Mucosa of descending colon (tissue), 3 donors: ENCODE results near the gene SNRPA1. TPM values are rescaled to one million over a fixed set of nuclear protein-coding genes. Genes with fewer than 3 reads are reported as not detected.

Source experiments
- ATAC-seq: fragments of 200-7000 bp; cut with Tn5 transposase; one replicate; pipeline ENCODE4 v1.9.1; 2020; ENCODE audit warnings: mild to moderate bottlenecking, moderate library complexity
- DNase-seq, 3 donors: peaks; one replicate each; pipeline ENCODE4 v3.0.0-alpha.2; 2020
- H3K36me3 ChIP-seq: fragments of 200-600 bp; one replicate; pipeline ENCODE4 v1.8.0; 2021; ENCODE audit warnings: low read depth, mild to moderate bottlenecking
- H3K4me1 ChIP-seq: fragments of 200-600 bp; one replicate; pipeline ENCODE4 v1.8.0; 2021; ENCODE audit warnings: low read depth, mild to moderate bottlenecking
- H3K4me3 ChIP-seq: fragments of 200-600 bp; one replicate; pipeline ENCODE4 v1.8.0; 2021; ENCODE audit warnings: mild to moderate bottlenecking
- H3K9me3 ChIP-seq: fragments of 200-600 bp; one replicate; pipeline ENCODE4 v1.8.0; 2021; ENCODE audit warnings: mild to moderate bottlenecking
- CTCF ChIP-seq: fragments of 200-600 bp; IDR thresholded peaks from one replicate; pipeline ENCODE4 v1.8.0; 2022; ENCODE audit warnings: antibody characterized with exemption, mild to moderate bottlenecking
- intact Hi-C, 2 donors: fragments of 100-400 bp; cut with DNase I in 1 of 2; cut with micrococcal nuclease in 1 of 2; formaldehyde crosslinking; loops; one replicate each; pipeline versions ENCODE4 v1.11.0 to v1.11.1; 2022; cut with DNase I, micrococcal nuclease
- total RNA-seq, 3 donors: library from RNA; stranded (reverse); fragmentation: NEBNext Ultra II Directional in 2 of 3; extraction: Animal tissue kit (Norgen Biotek cat#: 25700) in 2 of 3; gene quantifications; one replicate each; pipeline versions ENCODE4 v1.2.1 to v1.2.4, GENCODE V29; 2021 to 2023
- donor health status: DM: no; HTN: no; CAD: no; lungs with moderate emphysema.
- donor health status: DM: no; HTN: no; CAD: no.
- donor health status: DM: no; HTN: yes; CAD: no.

The SNRPA1 gene
- total RNA-seq, 3 donors from 2014 or later = 41.5 to 55.1 (median 52.1) TPM

- TF ChIP-seq CTCF = no peak
- intact Hi-C loops = loop anchor here in 1 of 2 donors (10.0 kb wide), 1 partner anchor 337 kb away; the partner anchor contains the start of gene LRRK1
- ATAC-seq (peak; percentile 90), DNase-seq (peak; percentile 90 to 94 (median 93))
- Histone ChIP-seq H3K9me3 (no peaks in the 10 kb centered on the region), H3K36me3 (no peaks in the 10 kb centered on the region), H3K4me3 (peak within 1 kb of the TSS; percentile 46), H3K4me1 (peaks cover 8% of the 10 kb centered on the region)
These were observed 42.9 kb downstream of the SNRPA1 start, which contains the start of gene CHSY1 for GRCh38 chr15:101251830-101252820. TSS of gene CHSY1 (minus strand) at chr15:101252048. CDS start at chr15:101251456, 592 bp downstream.

- H3K36me3 ChIP-seq = no peaks in the 10 kb centered on the region
- H3K4me3 ChIP-seq = peak overlapping the region; percentile 46
- intact Hi-C loops = loop anchor here in 1 of 2 donors (10.0 kb wide), 1 partner anchor 336 kb away; the partner anchor contains the start of gene LRRK1
- TF ChIP-seq CTCF = no peak
- ATAC-seq = peak; percentile 78
- DNase-seq = peak in 2 of 3 donors; percentile 66 to 70
- peaks cover 8% of the 10 kb centered on the region for H3K4me1 ChIP-seq
- no peaks in the 10 kb centered on the region for H3K9me3 ChIP-seq
These were observed 43.9 kb downstream of the SNRPA1 start for GRCh38 chr15:101250873-101251829.

- no peaks in the 10 kb centered on the region for H3K36me3 ChIP-seq
- DNase-seq = no peak
- H3K4me1 ChIP-seq = peaks cover 8% of the 10 kb centered on the region
- no peak for ATAC-seq
- intact Hi-C loops = loop anchor here in 1 of 2 donors (10.0 kb wide), 1 partner anchor 336 kb away; the partner anchor contains the start of gene LRRK1
- H3K9me3 ChIP-seq = no peaks in the 10 kb centered on the region
- TF ChIP-seq CTCF = no peak
- H3K4me3 ChIP-seq = peak overlapping the region; percentile 46
These were observed 44.7 kb downstream of the SNRPA1 start for GRCh38 chr15:101250341-101250831.

GRCh38 chr15:101248274-101248673, 46.8 kb downstream of the SNRPA1 start:
- peaks cover 8% of the 10 kb centered on the region for H3K4me1 ChIP-seq

More at GRCh38 chr15:101248274-101248673, 46.8 kb downstream of the SNRPA1 start:
- no peaks in the 10 kb centered on the region for H3K36me3 ChIP-seq
- no peak overlapping the region for H3K4me3 ChIP-seq
- H3K9me3 ChIP-seq = no peaks in the 10 kb centered on the region
- intact Hi-C loops = no loop called here
- no peak for ATAC-seq
- no peak for DNase-seq
- TF ChIP-seq CTCF = no peak
